ENCODE data around the gene NR4A2.

DNA sequence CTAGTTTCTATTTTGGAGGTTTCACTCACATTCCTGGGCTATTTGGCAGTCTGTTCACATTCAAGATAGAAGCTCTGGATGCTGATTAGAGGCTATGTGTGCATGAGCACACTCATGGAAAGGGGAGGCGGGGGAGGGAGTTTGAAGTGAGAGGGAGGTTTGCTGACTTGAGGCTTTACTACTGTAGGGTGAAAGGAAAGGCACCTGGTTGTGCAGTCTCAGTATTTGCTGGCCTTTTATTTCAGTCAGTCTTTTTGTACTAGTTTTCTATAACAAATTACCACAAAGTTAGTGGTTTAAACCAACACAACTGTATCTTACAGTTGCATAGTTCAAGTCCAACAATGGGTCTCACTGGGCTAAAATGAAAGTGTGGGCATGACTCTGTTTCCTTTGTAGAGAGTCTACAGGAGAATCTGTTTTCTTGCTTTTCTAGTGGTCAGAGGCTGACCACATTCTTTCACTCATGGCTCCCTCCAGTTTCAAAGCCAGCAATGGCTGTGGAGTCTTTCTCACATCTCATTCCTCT is 47.7 kb upstream of the NR4A2 start:
- TF ChIP-seq POLR2A (IDR thresholded peaks at IDR 0.05; ENCODE audit: low read depth, low read length) (no peak), TAF1 (IDR thresholded peaks at IDR 0.05; ENCODE audit: low read depth, low read length) (no peak)

Measured in GM12891 (cell line).